CD14-positive monocyte (primary cell): Measurements from ENCODE around the gene COA6. TPM values are rescaled to one million over a fixed set of nuclear protein-coding genes. Genes with fewer than 3 reads are reported as not detected.

Experiments used
- DNase-seq, 3 donors: peaks; one replicate each; pipeline ENCODE4 v3.0.0-alpha.2; 2011 to 2022
- H2AFZ ChIP-seq: 2 replicates; pipeline ENCODE4 v1.6.0; 2012; ENCODE audit warnings: mild to moderate bottlenecking, low read depth, low read length, inconsistent platforms; ENCODE audit not compliant: insufficient read depth, poor library complexity, severe bottlenecking
- H3K27ac ChIP-seq, 2 donors: 1 replicate in 1 of 2; 2 replicates in 1 of 2; pipeline ENCODE4 v1.5.1; 2012 to 2013; ENCODE audit warnings: low read length in 2 of 2, control low read depth in 1 of 2, inconsistent platforms in 1 of 2, low read depth in 1 of 2, mild to moderate bottlenecking in 1 of 2
- H3K27me3 ChIP-seq, 2 donors: one replicate each; pipeline versions ENCODE4 v1.6.0 to v1.6.1; 2011 to 2013; ENCODE audit warnings: low read length in 2 of 2; ENCODE audit not compliant: control insufficient read depth in 2 of 2, insufficient read depth in 2 of 2
- H3K36me3 ChIP-seq, 2 donors: replicated peaks in 1 of 2; 1 replicate in 1 of 2; 2 replicates in 1 of 2; pipeline versions ENCODE4 v1.5.1 to v1.6.1; 2012 to 2013; ENCODE audit warnings: low read length in 2 of 2, control low read depth in 1 of 2, inconsistent platforms in 1 of 2, mild to moderate bottlenecking in 1 of 2; ENCODE audit not compliant: insufficient read depth in 2 of 2, control insufficient read depth in 1 of 2
- H3K4me1 ChIP-seq, 2 donors: 1 replicate in 1 of 2; 2 replicates in 1 of 2; pipeline versions ENCODE4 v1.5.1 to v1.6.1; 2012 to 2013; ENCODE audit warnings: low read length in 2 of 2, control low read depth in 1 of 2, inconsistent platforms in 1 of 2, mild to moderate bottlenecking in 1 of 2, moderate library complexity in 1 of 2; ENCODE audit not compliant: insufficient read depth in 2 of 2, control insufficient read depth in 1 of 2
- H3K4me2 ChIP-seq: replicated peaks from 2 replicates; pipeline ENCODE3; 2012; ENCODE audit warnings: low read length, moderate library complexity, mild to moderate bottlenecking; ENCODE audit not compliant: poor library complexity, severe bottlenecking; ENCODE audit errors: extremely low read depth
- H3K4me3 ChIP-seq, 3 experiments: fragments of 200-600 bp in 1 of 3; sonication (generic) in 1 of 3; replicated peaks in 1 of 3; 1 replicate in 2 of 3; 2 replicates in 1 of 3; pipeline ENCODE4 v1.5.1; 2011 to 2013; ENCODE audit warnings: low read length in 3 of 3, mild to moderate bottlenecking in 3 of 3, control low read depth in 2 of 3, low read depth in 2 of 3, inconsistent platforms in 1 of 3, moderate library complexity in 1 of 3
- H3K79me2 ChIP-seq: 2 replicates; pipeline ENCODE4 v1.6.0; 2012; ENCODE audit warnings: mild to moderate bottlenecking, control low read depth, inconsistent platforms, low read length, moderate library complexity; ENCODE audit not compliant: insufficient read depth
- H3K9ac ChIP-seq: 2 replicates; pipeline ENCODE4 v1.6.0; 2017; ENCODE audit warnings: low read length, mild to moderate bottlenecking; ENCODE audit not compliant: insufficient read depth, poor library complexity, severe bottlenecking
- H3K9me3 ChIP-seq, 2 donors: replicated peaks in 1 of 2; 1 replicate in 1 of 2; 2 replicates in 1 of 2; pipeline versions ENCODE4 v1.5.1 to v1.6.1; 2012 to 2013; ENCODE audit warnings: low read length in 2 of 2, control low read depth in 1 of 2; ENCODE audit not compliant: control insufficient read depth in 1 of 2, insufficient read depth in 1 of 2
- H4K20me1 ChIP-seq: 2 replicates; pipeline ENCODE4 v1.6.0; 2012; ENCODE audit warnings: mild to moderate bottlenecking, low read length, control low read depth, moderate library complexity; ENCODE audit not compliant: insufficient read depth
- H3K27ac Mint-ChIP-seq, 7 donors: one replicate each; pipeline ENCODE4 v1.8.0; 2020; ENCODE audit warnings: mild to moderate bottlenecking in 7 of 7, mixed read lengths in 7 of 7, moderate library complexity in 6 of 7, inconsistent platforms in 2 of 7
- H3K27me3 Mint-ChIP-seq, 3 donors: one replicate each; pipeline ENCODE4 v1.8.0; 2021 to 2022; ENCODE audit warnings: low read depth in 3 of 3, mild to moderate bottlenecking in 3 of 3, mixed read lengths in 3 of 3, moderate library complexity in 3 of 3, inconsistent platforms in 1 of 3
- H3K36me3 Mint-ChIP-seq, 2 donors: one replicate each; pipeline ENCODE4 v1.8.0; 2020; ENCODE audit warnings: mixed read lengths in 2 of 2, inconsistent platforms in 1 of 2, mild to moderate bottlenecking in 1 of 2
- H3K4me1 Mint-ChIP-seq: one replicate; pipeline ENCODE4 v1.8.0; 2020; ENCODE audit warnings: mild to moderate bottlenecking, mixed read lengths
- H3K4me3 Mint-ChIP-seq, 2 donors: one replicate each; pipeline ENCODE4 v1.8.0; 2020; ENCODE audit warnings: mild to moderate bottlenecking in 2 of 2, mixed read lengths in 2 of 2, moderate library complexity in 1 of 2
- H3K9me3 Mint-ChIP-seq, 7 donors: one replicate each; pipeline ENCODE4 v1.8.0; 2020 to 2022; ENCODE audit warnings: mixed read lengths in 7 of 7, mild to moderate bottlenecking in 6 of 7, moderate library complexity in 6 of 7, inconsistent platforms in 2 of 7
- WGBS: methylation state at CpG from one replicate; pipeline ENCODE4 v1.1.5; 2013; ENCODE audit warnings: missing lambda C conversion rate; ENCODE audit not compliant: insufficient coverage; 5-methylcytosine and 5-hydroxymethylcytosine counted together
- intact Hi-C, 2 donors: fragments of 100-400 bp; cut with micrococcal nuclease; formaldehyde crosslinking; loops; one replicate each; pipeline versions ENCODE4 v1.15.0 to v1.15.1; 2023
- polyA plus RNA-seq, 3 donors: library from polyadenylated mRNA; depleted of rRNA in 1 of 3; unstranded in 2 of 3; stranded (reverse) in 1 of 3; fragments of 300-500 nt in 2 of 3; fragments of >200 nt in 1 of 3; fragmentation: Illumina TruSeq in 2 of 3; gene quantifications; 1 replicate in 2 of 3; 2 replicates in 1 of 3; pipeline ENCODE4 v1.2.3, GENCODE V29; 2012 to 2021
- TF ChIP-seq, protein P1 (sequence below): fragments of 200-600 bp; IDR thresholded peaks from one replicate; pipeline ENCODE4 v1.8.0; 2022; ENCODE audit warnings: antibody characterized with exemption, mild to moderate bottlenecking

The COA6 gene
- polyA plus RNA-seq, 3 donors: 7.2 to 55.5 (median 46.3) TPM

DNA sequence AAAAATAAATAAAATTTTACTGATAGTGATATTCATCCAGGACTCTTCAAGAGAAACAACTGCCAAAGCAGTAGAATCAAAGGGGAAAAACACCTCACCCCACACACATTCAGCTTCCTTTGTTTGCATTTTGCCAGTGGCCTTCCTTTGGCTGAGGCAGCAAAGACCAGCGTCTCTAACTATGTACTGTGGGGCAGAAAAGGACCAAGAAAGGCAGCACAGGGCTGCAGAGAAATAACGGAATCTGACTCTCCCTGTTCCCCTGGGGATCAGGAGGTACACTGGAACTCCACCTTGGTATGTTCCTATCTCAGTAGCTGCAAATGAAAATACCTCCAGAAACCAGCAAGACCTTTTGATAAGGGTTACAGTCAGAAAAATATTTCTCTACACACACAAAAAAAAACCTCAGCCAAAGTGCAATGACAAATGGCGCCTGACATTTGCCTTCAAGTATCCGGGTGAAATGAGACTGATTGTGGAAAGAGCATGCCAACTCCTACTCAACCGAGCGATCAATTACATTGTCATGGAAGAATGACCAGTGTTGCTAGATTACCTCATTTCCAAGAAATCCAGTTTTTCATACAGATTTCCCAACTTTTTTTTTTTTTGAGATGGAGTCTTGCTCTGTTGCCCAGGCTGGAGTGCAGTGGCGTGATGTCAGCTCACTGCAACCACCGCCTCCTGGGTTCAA lies 54.8 kb downstream of the COA6 start:
- peaks cover 55 to 64% of the 10 kb centered on the region in 2 donors for H3K36me3 Mint-ChIP-seq

DNA sequence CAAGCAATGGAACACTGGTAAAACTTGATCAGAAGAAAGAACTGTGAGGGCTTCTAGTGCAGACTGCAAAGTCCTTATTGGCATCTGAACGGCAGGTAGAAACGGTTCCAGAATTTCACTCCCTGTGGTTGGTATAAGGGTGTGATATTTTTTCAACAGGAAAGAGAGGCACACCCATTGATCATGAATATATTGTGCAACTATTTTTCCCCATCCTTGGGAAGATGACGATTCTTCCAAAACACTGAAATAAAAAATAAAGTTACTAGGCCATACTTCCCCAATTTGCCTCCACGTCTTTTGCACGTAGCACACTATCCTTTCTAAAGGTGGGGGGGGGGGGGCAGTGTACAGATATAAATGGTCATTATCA lies 56.2 kb downstream of the COA6 start:
- TF ChIP-seq, protein P1, sequence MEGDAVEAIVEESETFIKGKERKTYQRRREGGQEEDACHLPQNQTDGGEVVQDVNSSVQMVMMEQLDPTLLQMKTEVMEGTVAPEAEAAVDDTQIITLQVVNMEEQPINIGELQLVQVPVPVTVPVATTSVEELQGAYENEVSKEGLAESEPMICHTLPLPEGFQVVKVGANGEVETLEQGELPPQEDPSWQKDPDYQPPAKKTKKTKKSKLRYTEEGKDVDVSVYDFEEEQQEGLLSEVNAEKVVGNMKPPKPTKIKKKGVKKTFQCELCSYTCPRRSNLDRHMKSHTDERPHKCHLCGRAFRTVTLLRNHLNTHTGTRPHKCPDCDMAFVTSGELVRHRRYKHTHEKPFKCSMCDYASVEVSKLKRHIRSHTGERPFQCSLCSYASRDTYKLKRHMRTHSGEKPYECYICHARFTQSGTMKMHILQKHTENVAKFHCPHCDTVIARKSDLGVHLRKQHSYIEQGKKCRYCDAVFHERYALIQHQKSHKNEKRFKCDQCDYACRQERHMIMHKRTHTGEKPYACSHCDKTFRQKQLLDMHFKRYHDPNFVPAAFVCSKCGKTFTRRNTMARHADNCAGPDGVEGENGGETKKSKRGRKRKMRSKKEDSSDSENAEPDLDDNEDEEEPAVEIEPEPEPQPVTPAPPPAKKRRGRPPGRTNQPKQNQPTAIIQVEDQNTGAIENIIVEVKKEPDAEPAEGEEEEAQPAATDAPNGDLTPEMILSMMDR: no peak
- Mint-ChIP-seq H3K36me3 (peaks cover 56 to 58% of the 10 kb centered on the region in 2 donors), H3K27me3 (no peaks in the 10 kb centered on the region), H3K4me1 (peaks cover 14% of the 10 kb centered on the region), H3K27ac (peak overlapping the region in 2 of 7 donors; percentile 36 to 67), H3K4me3 (no peak overlapping the region), H3K9me3 (no peaks in the 10 kb centered on the region)
- no peak for DNase-seq
- peaks cover 5 to 10% of the 10 kb centered on the region in 2 donors for H3K4me1 ChIP-seq
- no peak overlapping the region for H3K4me3 ChIP-seq
- no peaks in the 10 kb centered on the region for H3K9me3 ChIP-seq
- peak overlapping the region; percentile 15 for H3K9ac ChIP-seq
- peak overlapping the region; percentile 15 for H2AFZ ChIP-seq
- H3K4me2 ChIP-seq: no peak overlapping the region
- H3K27ac ChIP-seq: peak overlapping the region in 1 of 2 donors; percentile 54
- intact Hi-C loops: no loop called here
- no peaks in the 10 kb centered on the region for H3K79me2 ChIP-seq
- no CpG with 5 or more reads among the region's 5 CpGs for WGBS
- no peaks in the 10 kb centered on the region for H3K27me3 ChIP-seq
- no peaks in the 10 kb centered on the region for H4K20me1 ChIP-seq
- peaks cover 34 to 58% of the 10 kb centered on the region in 2 donors for H3K36me3 ChIP-seq

More for the DNA sequence above, 54.8 kb downstream of the COA6 start:
- Mint-ChIP-seq H3K9me3 (no peaks in the 10 kb centered on the region), H3K27me3 (no peaks in the 10 kb centered on the region), H3K4me1 (peaks cover 11% of the 10 kb centered on the region), H3K4me3 (no peak overlapping the region), H3K27ac (no peak overlapping the region)
- no peaks in the 10 kb centered on the region for H4K20me1 ChIP-seq
- H3K27me3 ChIP-seq: no peaks in the 10 kb centered on the region
- H3K79me2 ChIP-seq: no peaks in the 10 kb centered on the region
- H3K9ac ChIP-seq: no peak overlapping the region
- H3K9me3 ChIP-seq: no peaks in the 10 kb centered on the region
- WGBS: no CpG with 5 or more reads among the region's 8 CpGs
- H3K36me3 ChIP-seq: peaks cover 35 to 57% of the 10 kb centered on the region in 2 donors
- TF ChIP-seq, protein P1: no peak
- DNase-seq: no peak
- no peak overlapping the region for H3K4me3 ChIP-seq
- peaks cover 5 to 10% of the 10 kb centered on the region in 2 donors for H3K4me1 ChIP-seq
- H3K27ac ChIP-seq: no peak overlapping the region
- H3K4me2 ChIP-seq: no peak overlapping the region
- intact Hi-C loops: no loop called here
- no peak overlapping the region for H2AFZ ChIP-seq
